GM12864 (cell line): ENCODE measurements around the gene MACROD2.
"Not testable (repeated sequence)": the region's sequence is repeated elsewhere in the genome, so short reads cannot be mapped to it uniquely, and the experiment has no call there.

ENCODE experiments used
- DNase-seq: peaks from one replicate; pipeline ENCODE4 v3.0.0-alpha.2; 2011; ENCODE audit warnings: low read depth
- H3K4me3 ChIP-seq: 2 replicates; pipeline ENCODE4 v1.5.1; 2011; ENCODE audit warnings: mild to moderate bottlenecking, low read depth, low read length, control low read depth
- TF ChIP-seq, protein P1 (sequence below): IDR thresholded peaks from 2 replicates; pipeline ENCODE4 v1.5.1; 2011; ENCODE audit warnings: low read depth, mild to moderate bottlenecking, moderate library complexity, low read length, control low read depth, inconsistent platforms; ENCODE audit errors: missing control alignments

MACROD2 gene

DNA sequence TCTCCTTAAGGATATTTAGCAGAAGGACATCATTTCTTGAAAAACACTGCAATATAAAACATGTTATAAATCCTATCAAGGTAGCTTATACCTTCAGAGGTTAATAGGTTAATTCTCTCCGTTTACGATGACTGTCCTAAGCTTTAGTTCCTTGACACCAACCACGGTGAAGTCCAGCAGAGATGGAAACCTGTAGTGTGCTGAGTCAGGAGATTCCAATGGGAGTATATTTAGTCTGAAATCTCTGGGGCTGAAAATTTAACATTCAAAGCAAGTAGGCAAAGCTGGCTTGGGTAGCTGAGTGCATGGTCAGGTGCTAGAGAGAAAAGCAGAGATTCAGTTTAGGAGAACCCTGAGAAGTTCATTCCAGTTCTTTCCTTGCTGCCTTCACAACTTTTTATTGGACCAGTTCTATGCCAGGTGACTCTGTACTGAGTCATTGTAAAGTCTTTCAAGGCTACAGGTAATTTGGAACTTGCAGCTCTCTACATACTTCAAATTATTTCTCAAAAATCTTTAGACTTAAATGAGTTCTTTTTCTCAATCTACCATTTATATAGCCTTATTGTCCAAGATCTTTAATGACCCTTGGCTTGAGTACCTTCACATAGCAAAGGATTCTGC lies 1351.5 kb downstream of the MACROD2 start:
- TF ChIP-seq, protein P1, sequence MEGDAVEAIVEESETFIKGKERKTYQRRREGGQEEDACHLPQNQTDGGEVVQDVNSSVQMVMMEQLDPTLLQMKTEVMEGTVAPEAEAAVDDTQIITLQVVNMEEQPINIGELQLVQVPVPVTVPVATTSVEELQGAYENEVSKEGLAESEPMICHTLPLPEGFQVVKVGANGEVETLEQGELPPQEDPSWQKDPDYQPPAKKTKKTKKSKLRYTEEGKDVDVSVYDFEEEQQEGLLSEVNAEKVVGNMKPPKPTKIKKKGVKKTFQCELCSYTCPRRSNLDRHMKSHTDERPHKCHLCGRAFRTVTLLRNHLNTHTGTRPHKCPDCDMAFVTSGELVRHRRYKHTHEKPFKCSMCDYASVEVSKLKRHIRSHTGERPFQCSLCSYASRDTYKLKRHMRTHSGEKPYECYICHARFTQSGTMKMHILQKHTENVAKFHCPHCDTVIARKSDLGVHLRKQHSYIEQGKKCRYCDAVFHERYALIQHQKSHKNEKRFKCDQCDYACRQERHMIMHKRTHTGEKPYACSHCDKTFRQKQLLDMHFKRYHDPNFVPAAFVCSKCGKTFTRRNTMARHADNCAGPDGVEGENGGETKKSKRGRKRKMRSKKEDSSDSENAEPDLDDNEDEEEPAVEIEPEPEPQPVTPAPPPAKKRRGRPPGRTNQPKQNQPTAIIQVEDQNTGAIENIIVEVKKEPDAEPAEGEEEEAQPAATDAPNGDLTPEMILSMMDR, result no peak

DNA sequence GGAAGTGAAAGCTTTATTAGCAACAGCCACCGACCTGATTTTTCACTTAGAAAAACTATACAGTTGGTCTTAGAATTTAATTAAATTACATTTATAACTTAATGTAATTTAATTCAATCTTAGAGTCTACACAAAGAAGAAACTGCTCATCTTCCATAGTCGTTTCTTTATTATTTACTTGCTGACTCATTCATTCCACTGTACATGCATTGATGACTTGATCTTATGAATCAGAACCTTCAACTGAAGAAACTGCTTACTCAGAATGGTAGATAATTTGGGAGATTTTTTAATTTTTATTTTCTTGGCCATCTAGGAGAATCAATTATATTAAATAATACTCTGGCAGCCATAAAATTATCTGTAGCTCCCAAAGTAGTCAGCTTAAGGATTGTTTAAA lies 1363.7 kb downstream of the MACROD2 start:
- TF ChIP-seq, protein P1, result no peak
- H3K4me3 ChIP-seq, result no peak overlapping the region
- DNase-seq, result no peak

More for the DNA sequence above, 1351.5 kb downstream of the MACROD2 start:
- DNase-seq, result no peak
- no peak overlapping the region for H3K4me3 ChIP-seq

DNA sequence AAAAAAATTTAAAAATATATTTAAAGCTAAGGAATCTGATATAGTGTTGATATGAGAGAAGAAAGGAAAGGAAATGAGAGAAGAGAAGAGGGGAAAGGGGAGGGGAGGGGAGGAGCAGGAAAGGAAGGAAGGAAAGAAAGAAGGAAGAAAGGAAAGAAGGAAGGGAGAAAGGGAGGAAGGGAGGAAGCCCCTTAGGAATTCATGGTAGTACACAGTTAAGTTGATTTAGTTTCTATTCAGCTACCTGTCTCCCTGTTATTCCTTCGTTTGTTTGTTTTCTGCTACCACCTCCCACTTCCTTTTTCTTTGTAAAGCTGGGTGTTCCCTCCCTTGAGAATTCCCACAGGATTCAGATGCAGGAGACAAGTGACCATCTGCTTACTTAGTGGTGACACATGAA lies 1367.5 kb downstream of the MACROD2 start:
- no peak for DNase-seq
- TF ChIP-seq, protein P1, result no peak

DNA sequence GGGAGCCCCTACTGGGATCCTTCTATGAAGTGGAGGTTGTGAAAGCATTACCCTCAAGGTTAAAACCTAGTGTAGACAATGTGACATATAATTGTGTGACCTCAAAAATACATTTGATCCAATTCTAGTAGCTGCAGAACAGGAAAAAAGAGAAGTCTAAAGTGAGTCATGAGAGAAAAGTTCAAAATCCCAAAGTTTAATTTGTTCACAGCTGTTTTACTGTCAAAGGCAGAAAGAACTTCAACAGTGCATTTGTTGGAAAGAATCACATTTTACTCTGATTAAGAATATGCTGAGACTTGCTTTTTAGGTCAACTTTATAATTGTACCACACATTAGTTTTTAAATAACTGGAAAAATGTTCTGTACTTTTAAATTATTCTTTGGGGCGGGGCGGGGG lies 1369.5 kb downstream of the MACROD2 start:
- H3K4me3 ChIP-seq, result no peak overlapping the region
- TF ChIP-seq, protein P1, result no peak
- no peak for DNase-seq

More for the DNA sequence above, 1367.5 kb downstream of the MACROD2 start:
- H3K4me3 ChIP-seq, result no peak overlapping the region

DNA sequence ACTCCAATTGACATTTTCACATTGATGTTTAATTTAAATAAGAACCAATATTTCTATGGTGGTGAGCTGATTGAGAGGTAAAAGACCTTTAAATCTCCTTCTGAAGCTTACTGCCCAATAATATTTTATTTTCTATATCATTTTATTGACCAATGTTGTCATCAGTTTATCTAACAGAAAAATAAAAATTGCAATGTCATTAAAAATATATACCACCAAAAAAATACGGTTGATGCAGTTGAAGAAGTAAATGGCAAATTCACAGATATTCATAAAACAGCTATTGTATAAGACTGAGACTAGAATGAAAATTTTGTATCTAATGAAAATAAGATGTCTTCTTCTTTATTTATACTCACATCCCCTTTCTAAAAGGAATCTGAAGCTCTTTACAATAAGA lies 1375.1 kb downstream of the MACROD2 start:
- H3K4me3 ChIP-seq, result no peak overlapping the region
- TF ChIP-seq, protein P1, result no peak
- DNase-seq, result no peak

DNA sequence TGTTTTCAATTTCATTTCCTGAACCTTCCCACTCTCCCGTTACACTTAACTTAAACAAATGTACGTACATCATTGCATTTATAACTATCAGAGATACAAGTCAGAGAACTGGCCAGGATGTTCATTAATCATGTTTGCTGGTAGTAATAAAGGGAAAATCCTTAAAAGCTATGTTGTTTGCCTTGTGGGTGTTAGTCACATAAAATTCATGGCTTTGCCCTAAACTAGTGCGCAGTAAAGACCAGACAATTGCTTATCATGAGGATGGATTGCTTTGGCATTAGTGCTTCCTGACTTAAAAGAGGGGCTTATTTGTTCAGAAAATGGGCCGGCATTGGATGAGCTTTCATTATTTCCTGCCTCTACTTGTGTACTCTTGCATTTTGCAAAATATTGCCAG lies 1379.4 kb downstream of the MACROD2 start:
- no peak overlapping the region for H3K4me3 ChIP-seq
- TF ChIP-seq, protein P1, result no peak
- DNase-seq, result no peak

DNA sequence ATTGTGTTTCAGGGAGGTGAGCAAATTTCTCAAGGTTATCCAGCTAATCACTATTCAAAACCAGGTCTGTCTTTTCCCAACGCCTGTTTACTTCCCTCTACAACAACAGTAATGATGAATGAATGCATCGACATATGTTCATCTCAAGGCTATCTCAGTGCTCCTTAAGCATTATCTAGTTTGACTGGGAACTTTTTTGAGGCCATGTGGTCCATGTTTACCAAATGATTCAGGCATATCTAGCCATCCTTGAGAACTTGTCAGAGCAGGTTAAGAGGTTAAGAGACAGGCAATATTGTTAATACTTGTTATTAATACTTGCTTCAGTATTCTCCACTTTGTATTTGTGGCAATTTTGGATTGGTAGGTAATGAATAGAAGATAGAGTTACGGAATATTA lies 1380.5 kb downstream of the MACROD2 start:
- H3K4me3 ChIP-seq, result no peak overlapping the region
- no peak for DNase-seq
- TF ChIP-seq, protein P1, result no peak

DNA sequence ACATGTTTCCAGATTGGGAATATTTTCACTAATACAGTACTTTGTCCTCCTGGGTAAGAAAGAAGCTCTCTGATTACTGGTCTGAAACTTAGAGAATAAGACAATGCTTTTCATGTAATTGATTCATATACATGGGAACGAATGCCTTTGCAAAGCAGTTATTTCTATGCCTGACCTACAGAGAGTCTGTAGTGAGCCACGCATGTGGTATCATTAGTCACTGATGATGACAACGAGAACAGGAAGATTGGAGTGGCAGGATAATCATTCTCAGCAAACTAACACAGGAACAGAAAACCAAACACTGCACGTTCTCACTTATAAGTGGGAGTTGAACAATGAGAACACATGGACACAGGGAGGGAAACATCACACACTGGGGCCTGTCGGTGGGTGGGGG lies 1382.3 kb downstream of the MACROD2 start:
- DNase-seq, H3K4me3 ChIP-seq: not testable (repeated sequence)
